Activated CD8-positive, alpha-beta T cell treated with anti-CD3 and anti-CD28 coated beads for 36 hours (primary cell): ENCODE results near the gene LSM3. TPM values are rescaled to one million over a fixed set of nuclear protein-coding genes. Genes with fewer than 3 reads are reported as not detected.

Experiments
- ATAC-seq: fragments of 200-7000 bp; cut with Tn5 transposase; one replicate; pipeline ENCODE4 v1.10.0; 2021; ENCODE audit warnings: mild to moderate bottlenecking, moderate library complexity
- CTCF ChIA-PET: fragments of 350-600 bp; sonication (Branson Sonifier 250); formaldehyde crosslinking; loops from one replicate; lab custom pipeline; 2021; ENCODE audit warnings: antibody characterized with exemption; lab: Charles Lee
- POLR2A ChIA-PET: fragments of 350-600 bp; sonication (Branson Sonifier 250); formaldehyde crosslinking; loops from one replicate; lab custom pipeline; 2021; ENCODE audit warnings: antibody characterized with exemption; lab: Charles Lee
- DNase-seq: peaks from one replicate; pipeline ENCODE4 v3.0.0-alpha.2; 2020
- H3K27ac Mint-ChIP-seq: one replicate; pipeline ENCODE4 v1.8.0; 2021; ENCODE audit warnings: mild to moderate bottlenecking, mixed read lengths
- H3K27me3 Mint-ChIP-seq: one replicate; pipeline ENCODE4 v1.8.0; 2021; ENCODE audit warnings: mixed read lengths
- H3K36me3 Mint-ChIP-seq: one replicate; pipeline ENCODE4 v1.8.0; 2021; ENCODE audit warnings: low read depth, mixed read lengths
- H3K4me1 Mint-ChIP-seq: one replicate; pipeline ENCODE4 v1.8.0; 2021; ENCODE audit warnings: low read depth, mixed read lengths
- H3K4me3 Mint-ChIP-seq: one replicate; pipeline ENCODE4 v1.8.0; 2021; ENCODE audit warnings: mild to moderate bottlenecking, moderate library complexity, mixed read lengths
- H3K9me3 Mint-ChIP-seq: one replicate; pipeline ENCODE4 v1.8.0; 2021; ENCODE audit warnings: mixed read lengths
- intact Hi-C: fragments of 100-400 bp; cut with micrococcal nuclease; formaldehyde crosslinking; loops from one replicate; pipeline ENCODE4 v1.10.0; 2022
- total RNA-seq, 2 experiments: library from RNA; stranded (reverse); gene quantifications; one replicate each; pipeline ENCODE4 v1.2.3, GENCODE V29; 2021
- TF ChIP-seq, protein P1 (sequence below): fragments of 200-600 bp; IDR thresholded peaks from one replicate; pipeline ENCODE4 v1.8.0; 2022; ENCODE audit warnings: antibody characterized with exemption, mild to moderate bottlenecking

LSM3 gene
- total RNA-seq, 2 experiments from 2014 or later, result 20.0 to 20.5 TPM

GRCh38 chr3:14194865-14195264, 16.2 kb downstream of the LSM3 start:
- peaks cover 42% of the 10 kb centered on the region for H3K36me3 Mint-ChIP-seq
- H3K27ac Mint-ChIP-seq, result no peak overlapping the region
- intact Hi-C loops, result no loop called here
- ChIA-PET POLR2A (no interaction called here), CTCF (interaction anchor here (1.3 kb wide), 1 partner anchor 9 kb away, joined by 8 read pairs; no protein-coding TSS in a partner anchor)
- H3K27me3 Mint-ChIP-seq, result no peaks in the 10 kb centered on the region
- TF ChIP-seq, protein P1, sequence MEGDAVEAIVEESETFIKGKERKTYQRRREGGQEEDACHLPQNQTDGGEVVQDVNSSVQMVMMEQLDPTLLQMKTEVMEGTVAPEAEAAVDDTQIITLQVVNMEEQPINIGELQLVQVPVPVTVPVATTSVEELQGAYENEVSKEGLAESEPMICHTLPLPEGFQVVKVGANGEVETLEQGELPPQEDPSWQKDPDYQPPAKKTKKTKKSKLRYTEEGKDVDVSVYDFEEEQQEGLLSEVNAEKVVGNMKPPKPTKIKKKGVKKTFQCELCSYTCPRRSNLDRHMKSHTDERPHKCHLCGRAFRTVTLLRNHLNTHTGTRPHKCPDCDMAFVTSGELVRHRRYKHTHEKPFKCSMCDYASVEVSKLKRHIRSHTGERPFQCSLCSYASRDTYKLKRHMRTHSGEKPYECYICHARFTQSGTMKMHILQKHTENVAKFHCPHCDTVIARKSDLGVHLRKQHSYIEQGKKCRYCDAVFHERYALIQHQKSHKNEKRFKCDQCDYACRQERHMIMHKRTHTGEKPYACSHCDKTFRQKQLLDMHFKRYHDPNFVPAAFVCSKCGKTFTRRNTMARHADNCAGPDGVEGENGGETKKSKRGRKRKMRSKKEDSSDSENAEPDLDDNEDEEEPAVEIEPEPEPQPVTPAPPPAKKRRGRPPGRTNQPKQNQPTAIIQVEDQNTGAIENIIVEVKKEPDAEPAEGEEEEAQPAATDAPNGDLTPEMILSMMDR, result no peak
- peaks cover 34% of the 10 kb centered on the region for H3K4me1 Mint-ChIP-seq
- DNase-seq (no peak), ATAC-seq (no peak)
- no peaks in the 10 kb centered on the region for H3K9me3 Mint-ChIP-seq
- no peak overlapping the region for H3K4me3 Mint-ChIP-seq

DNA sequence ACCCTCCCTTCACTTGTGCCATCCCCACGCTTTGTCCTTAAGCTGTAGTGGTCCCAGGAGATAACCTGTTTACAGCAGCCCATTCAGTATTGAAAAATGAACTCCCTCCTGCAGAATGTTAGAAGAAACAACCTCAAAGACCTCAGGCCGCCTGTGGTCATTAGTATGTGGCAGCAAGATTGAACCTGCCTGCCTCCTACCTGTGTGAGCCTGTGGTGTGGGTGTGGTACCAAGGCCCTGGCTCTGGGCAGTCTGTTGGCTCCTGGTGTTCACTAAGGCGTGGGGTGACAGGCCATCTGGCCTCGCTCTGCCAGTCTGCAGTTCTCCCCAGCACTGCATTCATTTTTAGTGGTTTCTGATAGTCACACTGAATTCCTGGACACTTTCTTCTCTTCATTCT, 21.0 kb downstream of the LSM3 start:
- Mint-ChIP-seq H3K9me3 (no peaks in the 10 kb centered on the region), H3K27me3 (no peaks in the 10 kb centered on the region), H3K4me3 (no peak overlapping the region), H3K27ac (no peak overlapping the region), H3K4me1 (no peaks in the 10 kb centered on the region), H3K36me3 (peaks cover 22% of the 10 kb centered on the region)
- TF ChIP-seq, protein P1, result no peak
- intact Hi-C loops, result no loop called here
- DNase-seq, result no peak
- ChIA-PET CTCF (interaction anchor here (0.6 kb wide), 1 partner anchor 15 kb away, joined by 3 read pairs; no protein-coding TSS in a partner anchor), POLR2A (no interaction called here)
- no peak for ATAC-seq

- DNase-seq (no peak), ATAC-seq (no peak)
- Mint-ChIP-seq H3K4me3 (no peak overlapping the region), H3K9me3 (no peaks in the 10 kb centered on the region), H3K36me3 (peaks cover 18% of the 10 kb centered on the region), H3K27me3 (no peaks in the 10 kb centered on the region), H3K27ac (no peak overlapping the region), H3K4me1 (no peaks in the 10 kb centered on the region)
- ChIA-PET POLR2A (interaction anchor here (0.9 kb wide), 2 partner anchors 21 to 304 kb away, joined by 3 read pairs; partner anchors contain the start of gene LSM3), CTCF (interaction anchor here (0.9 to 4.7 kb wide), 4 partner anchors 11 to 268 kb away, joined by 3 to 33 read pairs (median 8); partner anchors contain the start of genes CHCHD4 and TMEM43)
- intact Hi-C loops, result no loop called here
- TF ChIP-seq, protein P1, result no peak
Observed at GRCh38 chr3:14200276-14200675, 21.7 kb downstream of the LSM3 start.

DNA sequence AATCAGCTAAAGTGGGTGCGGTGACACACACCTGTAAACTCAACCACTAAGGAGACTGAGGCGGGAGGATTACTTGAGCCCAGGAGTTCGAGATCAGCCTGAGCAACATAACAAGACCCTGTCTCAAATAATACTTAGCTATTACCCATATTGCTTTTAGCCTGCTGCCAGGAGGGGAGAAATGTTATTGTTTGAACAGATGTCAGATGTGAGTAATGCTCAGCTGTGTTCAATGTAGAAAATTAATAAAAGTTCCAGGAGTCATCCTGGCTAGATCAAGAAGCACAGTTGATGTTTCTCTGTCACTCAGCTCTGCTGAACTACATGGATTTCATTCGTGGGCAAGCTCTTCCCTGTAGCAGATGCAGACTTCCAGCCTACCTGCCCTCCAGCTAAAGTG, 22.2 kb downstream of the LSM3 start:
- ATAC-seq, result no peak
- H3K4me3 Mint-ChIP-seq, result no peak overlapping the region
- DNase-seq, result no peak
- H3K36me3 Mint-ChIP-seq, result peaks cover 18% of the 10 kb centered on the region
- H3K27ac Mint-ChIP-seq, result no peak overlapping the region
- TF ChIP-seq, protein P1, result no peak
- no peaks in the 10 kb centered on the region for H3K4me1 Mint-ChIP-seq
- intact Hi-C loops, result no loop called here
- CTCF ChIA-PET, result interaction anchor here (0.9 to 4.7 kb wide), 6 partner anchors 10 to 544 kb away, joined by 3 to 33 read pairs (median 5); partner anchors contain the start of genes CHCHD4 and TMEM43
- no peaks in the 10 kb centered on the region for H3K27me3 Mint-ChIP-seq
- H3K9me3 Mint-ChIP-seq, result no peaks in the 10 kb centered on the region
- POLR2A ChIA-PET, result interaction anchor here (0.9 kb wide), 2 partner anchors 22 to 304 kb away, joined by 3 read pairs; partner anchors contain the start of gene LSM3

DNA sequence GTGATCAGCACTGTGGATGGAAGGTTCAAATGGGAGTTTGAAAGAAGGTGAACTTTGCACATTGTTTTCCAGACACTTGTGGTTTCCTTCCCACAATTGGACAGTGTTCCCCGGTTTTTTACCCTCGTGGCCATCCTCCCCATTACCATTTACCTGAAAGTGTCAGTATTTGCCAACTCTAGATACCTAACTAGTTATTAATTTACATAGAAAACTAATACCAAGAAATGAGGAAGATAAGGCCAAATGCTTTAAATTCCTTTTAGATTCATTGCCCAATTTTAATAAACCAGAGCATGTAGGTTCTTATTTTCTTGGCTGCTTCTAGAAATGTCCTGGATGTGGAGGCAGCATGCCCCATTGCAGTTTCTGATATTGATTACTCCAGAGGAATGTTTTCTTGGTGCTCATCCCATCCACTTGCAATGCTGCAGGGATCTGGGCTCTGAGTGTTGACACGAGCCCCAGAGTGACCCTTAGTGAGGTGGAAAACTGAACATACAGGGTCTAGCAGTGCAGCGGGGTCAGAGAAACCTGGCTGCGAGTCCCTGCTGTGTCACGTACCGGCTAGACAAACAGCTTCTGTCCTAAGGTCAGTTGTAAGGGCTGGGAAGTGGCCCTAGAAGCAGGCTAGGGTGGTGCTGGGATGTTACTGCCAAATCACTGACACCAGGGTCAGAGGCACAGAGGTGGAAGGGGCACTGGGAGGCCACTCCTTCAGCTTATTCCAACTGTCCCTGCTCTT, 23.5 kb downstream of the LSM3 start:
- no peak for DNase-seq
- no peak overlapping the region for H3K27ac Mint-ChIP-seq
- no peak for ATAC-seq
- no peaks in the 10 kb centered on the region for H3K9me3 Mint-ChIP-seq
- no peaks in the 10 kb centered on the region for H3K4me1 Mint-ChIP-seq
- no peaks in the 10 kb centered on the region for H3K27me3 Mint-ChIP-seq
- TF ChIP-seq, protein P1, result no peak
- intact Hi-C loops, result no loop called here
- ChIA-PET POLR2A (interaction anchor here (1.0 kb wide), 1 partner anchor 9 kb away, joined by 3 read pairs; no protein-coding TSS in a partner anchor), CTCF (interaction anchor here (1.3 to 4.7 kb wide), 7 partner anchors 9 to 306 kb away, joined by 3 to 33 read pairs (median 8); no protein-coding TSS in a partner anchor)
- no peak overlapping the region for H3K4me3 Mint-ChIP-seq
- H3K36me3 Mint-ChIP-seq, result peaks cover 14% of the 10 kb centered on the region
